ENCODE measurements around the gene FAM170B. TPM values are rescaled to one million over a fixed set of nuclear protein-coding genes. Genes with fewer than 3 reads are reported as not detected.

Gene FAM170B
- total and polyA plus RNA-seq, 2 experiments from 2014 or later = not detected

DNA sequence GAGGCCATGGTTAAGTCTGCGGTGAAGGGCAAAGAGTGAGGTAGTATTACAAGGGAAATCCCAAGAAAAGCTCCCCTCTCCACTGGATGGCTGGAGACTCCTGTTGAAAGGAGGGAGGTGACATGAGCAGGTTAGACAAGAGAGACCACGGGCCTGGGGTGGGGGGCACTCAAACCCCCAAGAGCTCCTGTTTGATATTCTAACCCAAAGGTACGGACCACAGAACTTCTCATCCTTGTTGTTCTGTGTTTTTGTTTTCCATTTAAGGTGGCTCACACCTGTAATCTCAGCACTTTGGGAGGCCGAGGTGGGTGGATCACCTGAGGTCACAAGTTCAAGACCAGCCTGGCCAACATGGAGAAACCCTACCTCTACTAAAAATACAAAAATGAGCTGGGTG, 30.1 kb downstream of the FAM170B start:
- Mint-ChIP-seq H3K27me3 (ENCODE audit: insufficient read depth, low read depth, poor library complexity) (peaks cover 9% of the 10 kb centered on the region), H3K4me3 (no peak overlapping the region), H3K4me1 (peaks cover 5% of the 10 kb centered on the region; the same call in 2 of the 3 replicates), H3K27ac (no peak overlapping the region), H3K36me3 (ENCODE audit: low read depth) (no peaks in the 10 kb centered on the region; the same call in 2 of the 3 replicates), H3K9me3 (no peaks in the 10 kb centered on the region; the same call in 2 of the 3 replicates)
- Histone ChIP-seq H3K9me2 (ENCODE audit: insufficient read depth) (no peaks in the 10 kb centered on the region), H3K4me1 (ENCODE audit: insufficient read depth) (no peaks in the 10 kb centered on the region), H3K79me2 (replicated peaks; ENCODE audit: insufficient read depth) (no peaks in the 10 kb centered on the region), H3K27ac (ENCODE audit: low read depth) (no peak overlapping the region), H3F3A (replicated peaks; ENCODE audit: low read depth) (no peaks in the 10 kb centered on the region), H3K36me3 (ENCODE audit: insufficient read depth) (no peaks in the 10 kb centered on the region), H4K20me1 (replicated peaks; ENCODE audit: insufficient read depth) (no peaks in the 10 kb centered on the region), H2AFZ (no peak overlapping the region), H3K4me2 (no peak overlapping the region), H3K27me3 (ENCODE audit: insufficient read depth) (no peaks in the 10 kb centered on the region), H3K4me3 (no peak overlapping the region)
- TF ChIP-seq POLR2AphosphoS5 (IDR thresholded peaks at IDR 0.05; ENCODE audit: low read depth) = no peak
- TF ChIP-seq, protein P1, sequence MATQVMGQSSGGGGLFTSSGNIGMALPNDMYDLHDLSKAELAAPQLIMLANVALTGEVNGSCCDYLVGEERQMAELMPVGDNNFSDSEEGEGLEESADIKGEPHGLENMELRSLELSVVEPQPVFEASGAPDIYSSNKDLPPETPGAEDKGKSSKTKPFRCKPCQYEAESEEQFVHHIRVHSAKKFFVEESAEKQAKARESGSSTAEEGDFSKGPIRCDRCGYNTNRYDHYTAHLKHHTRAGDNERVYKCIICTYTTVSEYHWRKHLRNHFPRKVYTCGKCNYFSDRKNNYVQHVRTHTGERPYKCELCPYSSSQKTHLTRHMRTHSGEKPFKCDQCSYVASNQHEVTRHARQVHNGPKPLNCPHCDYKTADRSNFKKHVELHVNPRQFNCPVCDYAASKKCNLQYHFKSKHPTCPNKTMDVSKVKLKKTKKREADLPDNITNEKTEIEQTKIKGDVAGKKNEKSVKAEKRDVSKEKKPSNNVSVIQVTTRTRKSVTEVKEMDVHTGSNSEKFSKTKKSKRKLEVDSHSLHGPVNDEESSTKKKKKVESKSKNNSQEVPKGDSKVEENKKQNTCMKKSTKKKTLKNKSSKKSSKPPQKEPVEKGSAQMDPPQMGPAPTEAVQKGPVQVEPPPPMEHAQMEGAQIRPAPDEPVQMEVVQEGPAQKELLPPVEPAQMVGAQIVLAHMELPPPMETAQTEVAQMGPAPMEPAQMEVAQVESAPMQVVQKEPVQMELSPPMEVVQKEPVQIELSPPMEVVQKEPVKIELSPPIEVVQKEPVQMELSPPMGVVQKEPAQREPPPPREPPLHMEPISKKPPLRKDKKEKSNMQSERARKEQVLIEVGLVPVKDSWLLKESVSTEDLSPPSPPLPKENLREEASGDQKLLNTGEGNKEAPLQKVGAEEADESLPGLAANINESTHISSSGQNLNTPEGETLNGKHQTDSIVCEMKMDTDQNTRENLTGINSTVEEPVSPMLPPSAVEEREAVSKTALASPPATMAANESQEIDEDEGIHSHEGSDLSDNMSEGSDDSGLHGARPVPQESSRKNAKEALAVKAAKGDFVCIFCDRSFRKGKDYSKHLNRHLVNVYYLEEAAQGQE (IDR thresholded peaks at IDR 0.05; ENCODE audit: unreplicated experiment) = no peak
- TF ChIP-seq STAT1 (IDR thresholded peaks at IDR 0.05; ENCODE audit: unreplicated experiment) = no peak
- no peak for TF ChIP-seq EZH2 (IDR thresholded peaks at IDR 0.05; ENCODE audit: low read depth, unreplicated experiment)
- TF ChIP-seq ZNF114 (CRISPR knock-in tag; IDR thresholded peaks at IDR 0.05) = no peak
- no peak for TF ChIP-seq CREB1 (CRISPR knock-in tag; IDR thresholded peaks at IDR 0.05; ENCODE audit: low read depth)
- TF ChIP-seq NANOG (IDR thresholded peaks at IDR 0.05; ENCODE audit: borderline replicate concordance) = no peak
- TF ChIP-seq EZH2phosphoT487 (IDR thresholded peaks at IDR 0.05; ENCODE audit: unreplicated experiment) = no peak
- TF ChIP-seq, protein P2, sequence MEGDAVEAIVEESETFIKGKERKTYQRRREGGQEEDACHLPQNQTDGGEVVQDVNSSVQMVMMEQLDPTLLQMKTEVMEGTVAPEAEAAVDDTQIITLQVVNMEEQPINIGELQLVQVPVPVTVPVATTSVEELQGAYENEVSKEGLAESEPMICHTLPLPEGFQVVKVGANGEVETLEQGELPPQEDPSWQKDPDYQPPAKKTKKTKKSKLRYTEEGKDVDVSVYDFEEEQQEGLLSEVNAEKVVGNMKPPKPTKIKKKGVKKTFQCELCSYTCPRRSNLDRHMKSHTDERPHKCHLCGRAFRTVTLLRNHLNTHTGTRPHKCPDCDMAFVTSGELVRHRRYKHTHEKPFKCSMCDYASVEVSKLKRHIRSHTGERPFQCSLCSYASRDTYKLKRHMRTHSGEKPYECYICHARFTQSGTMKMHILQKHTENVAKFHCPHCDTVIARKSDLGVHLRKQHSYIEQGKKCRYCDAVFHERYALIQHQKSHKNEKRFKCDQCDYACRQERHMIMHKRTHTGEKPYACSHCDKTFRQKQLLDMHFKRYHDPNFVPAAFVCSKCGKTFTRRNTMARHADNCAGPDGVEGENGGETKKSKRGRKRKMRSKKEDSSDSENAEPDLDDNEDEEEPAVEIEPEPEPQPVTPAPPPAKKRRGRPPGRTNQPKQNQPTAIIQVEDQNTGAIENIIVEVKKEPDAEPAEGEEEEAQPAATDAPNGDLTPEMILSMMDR (conservative IDR thresholded peaks at IDR 0.05; ENCODE audit: low read depth in 2 of 2) = no peak
- TF ChIP-seq, protein P3, sequence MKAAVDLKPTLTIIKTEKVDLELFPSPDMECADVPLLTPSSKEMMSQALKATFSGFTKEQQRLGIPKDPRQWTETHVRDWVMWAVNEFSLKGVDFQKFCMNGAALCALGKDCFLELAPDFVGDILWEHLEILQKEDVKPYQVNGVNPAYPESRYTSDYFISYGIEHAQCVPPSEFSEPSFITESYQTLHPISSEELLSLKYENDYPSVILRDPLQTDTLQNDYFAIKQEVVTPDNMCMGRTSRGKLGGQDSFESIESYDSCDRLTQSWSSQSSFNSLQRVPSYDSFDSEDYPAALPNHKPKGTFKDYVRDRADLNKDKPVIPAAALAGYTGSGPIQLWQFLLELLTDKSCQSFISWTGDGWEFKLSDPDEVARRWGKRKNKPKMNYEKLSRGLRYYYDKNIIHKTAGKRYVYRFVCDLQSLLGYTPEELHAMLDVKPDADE (IDR thresholded peaks at IDR 0.05) = no peak
- no peak for TF ChIP-seq JUNB (IDR thresholded peaks at IDR 0.05; ENCODE audit: unreplicated experiment)
- no peak for TF ChIP-seq ZNF331 (CRISPR knock-in tag; IDR thresholded peaks at IDR 0.05; ENCODE audit: low read depth)
- TF ChIP-seq, protein P4, sequence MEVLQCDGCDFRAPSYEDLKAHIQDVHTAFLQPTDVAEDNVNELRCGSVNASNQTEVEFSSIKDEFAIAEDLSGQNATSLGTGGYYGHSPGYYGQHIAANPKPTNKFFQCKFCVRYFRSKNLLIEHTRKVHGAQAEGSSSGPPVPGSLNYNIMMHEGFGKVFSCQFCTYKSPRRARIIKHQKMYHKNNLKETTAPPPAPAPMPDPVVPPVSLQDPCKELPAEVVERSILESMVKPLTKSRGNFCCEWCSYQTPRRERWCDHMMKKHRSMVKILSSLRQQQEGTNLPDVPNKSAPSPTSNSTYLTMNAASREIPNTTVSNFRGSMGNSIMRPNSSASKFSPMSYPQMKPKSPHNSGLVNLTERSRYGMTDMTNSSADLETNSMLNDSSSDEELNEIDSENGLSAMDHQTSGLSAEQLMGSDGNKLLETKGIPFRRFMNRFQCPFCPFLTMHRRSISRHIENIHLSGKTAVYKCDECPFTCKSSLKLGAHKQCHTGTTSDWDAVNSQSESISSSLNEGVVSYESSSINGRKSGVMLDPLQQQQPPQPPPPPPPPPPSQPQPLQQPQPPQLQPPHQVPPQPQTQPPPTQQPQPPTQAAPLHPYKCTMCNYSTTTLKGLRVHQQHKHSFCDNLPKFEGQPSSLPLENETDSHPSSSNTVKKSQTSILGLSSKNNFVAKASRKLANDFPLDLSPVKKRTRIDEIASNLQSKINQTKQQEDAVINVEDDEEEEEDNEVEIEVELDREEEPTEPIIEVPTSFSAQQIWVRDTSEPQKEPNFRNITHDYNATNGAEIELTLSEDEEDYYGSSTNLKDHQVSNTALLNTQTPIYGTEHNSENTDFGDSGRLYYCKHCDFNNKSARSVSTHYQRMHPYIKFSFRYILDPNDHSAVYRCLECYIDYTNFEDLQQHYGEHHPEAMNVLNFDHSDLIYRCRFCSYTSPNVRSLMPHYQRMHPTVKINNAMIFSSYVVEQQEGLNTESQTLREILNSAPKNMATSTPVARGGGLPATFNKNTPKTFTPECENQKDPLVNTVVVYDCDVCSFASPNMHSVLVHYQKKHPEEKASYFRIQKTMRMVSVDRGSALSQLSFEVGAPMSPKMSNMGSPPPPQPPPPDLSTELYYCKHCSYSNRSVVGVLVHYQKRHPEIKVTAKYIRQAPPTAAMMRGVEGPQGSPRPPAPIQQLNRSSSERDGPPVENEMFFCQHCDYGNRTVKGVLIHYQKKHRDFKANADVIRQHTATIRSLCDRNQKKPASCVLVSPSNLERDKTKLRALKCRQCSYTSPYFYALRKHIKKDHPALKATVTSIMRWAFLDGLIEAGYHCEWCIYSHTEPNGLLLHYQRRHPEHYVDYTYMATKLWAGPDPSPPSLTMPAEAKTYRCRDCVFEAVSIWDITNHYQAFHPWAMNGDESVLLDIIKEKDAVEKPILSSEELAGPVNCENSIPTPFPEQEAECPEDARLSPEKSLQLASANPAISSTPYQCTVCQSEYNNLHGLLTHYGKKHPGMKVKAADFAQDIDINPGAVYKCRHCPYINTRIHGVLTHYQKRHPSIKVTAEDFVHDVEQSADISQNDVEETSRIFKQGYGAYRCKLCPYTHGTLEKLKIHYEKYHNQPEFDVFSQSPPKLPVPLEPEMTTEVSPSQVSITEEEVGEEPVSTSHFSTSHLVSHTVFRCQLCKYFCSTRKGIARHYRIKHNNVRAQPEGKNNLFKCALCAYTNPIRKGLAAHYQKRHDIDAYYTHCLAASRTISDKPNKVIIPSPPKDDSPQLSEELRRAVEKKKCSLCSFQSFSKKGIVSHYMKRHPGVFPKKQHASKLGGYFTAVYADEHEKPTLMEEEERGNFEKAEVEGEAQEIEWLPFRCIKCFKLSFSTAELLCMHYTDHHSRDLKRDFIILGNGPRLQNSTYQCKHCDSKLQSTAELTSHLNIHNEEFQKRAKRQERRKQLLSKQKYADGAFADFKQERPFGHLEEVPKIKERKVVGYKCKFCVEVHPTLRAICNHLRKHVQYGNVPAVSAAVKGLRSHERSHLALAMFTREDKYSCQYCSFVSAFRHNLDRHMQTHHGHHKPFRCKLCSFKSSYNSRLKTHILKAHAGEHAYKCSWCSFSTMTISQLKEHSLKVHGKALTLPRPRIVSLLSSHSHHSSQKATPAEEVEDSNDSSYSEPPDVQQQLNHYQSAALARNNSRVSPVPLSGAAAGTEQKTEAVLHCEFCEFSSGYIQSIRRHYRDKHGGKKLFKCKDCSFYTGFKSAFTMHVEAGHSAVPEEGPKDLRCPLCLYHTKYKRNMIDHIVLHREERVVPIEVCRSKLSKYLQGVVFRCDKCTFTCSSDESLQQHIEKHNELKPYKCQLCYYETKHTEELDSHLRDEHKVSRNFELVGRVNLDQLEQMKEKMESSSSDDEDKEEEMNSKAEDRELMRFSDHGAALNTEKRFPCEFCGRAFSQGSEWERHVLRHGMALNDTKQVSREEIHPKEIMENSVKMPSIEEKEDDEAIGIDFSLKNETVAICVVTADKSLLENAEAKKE (CRISPR knock-in tag; IDR thresholded peaks at IDR 0.05) = no peak
- ATAC-seq (no peak), DNase-seq (ENCODE audit: low spot score) (no peak)
